Spleen (tissue), 11 donors: ENCODE measurements around the gene JDP2. TPM values are rescaled to one million over a fixed set of nuclear protein-coding genes. Genes with fewer than 3 reads are reported as not detected.

ENCODE experiments used
- DNase-seq: peaks from one replicate; pipeline ENCODE4 v3.0.0-alpha.2; 2020
- H3K27ac ChIP-seq, 8 donors: fragments of 200-600 bp; sonication (generic) in 7 of 8; 1 replicate in 4 of 8; 2 replicates in 4 of 8; pipeline versions ENCODE4 v1.5.0 to v1.8.0; 2016 to 2021; ENCODE audit warnings: inconsistent platforms in 4 of 8, mild to moderate bottlenecking in 4 of 8, moderate library complexity in 1 of 8
- H3K27me3 ChIP-seq, 7 donors: fragments of 200-600 bp; sonication (generic) in 6 of 7; replicated peaks in 1 of 7; 1 replicate in 4 of 7; 2 replicates in 3 of 7; pipeline versions ENCODE4 v1.5.0 to v1.8.0; 2016 to 2021; ENCODE audit warnings: inconsistent platforms in 3 of 7, mild to moderate bottlenecking in 1 of 7
- H3K36me3 ChIP-seq, 6 donors: fragments of 200-600 bp; sonication (generic) in 5 of 6; 1 replicate in 4 of 6; 2 replicates in 2 of 6; pipeline versions ENCODE4 v1.5.0 to v1.8.0; 2016 to 2021; ENCODE audit warnings: inconsistent platforms in 2 of 6
- H3K4me1 ChIP-seq, 6 donors: fragments of 200-600 bp; sonication (generic) in 5 of 6; 1 replicate in 3 of 6; 2 replicates in 3 of 6; pipeline versions ENCODE4 v1.5.0 to v1.8.0; 2016 to 2021; ENCODE audit warnings: inconsistent platforms in 3 of 6
- H3K4me3 ChIP-seq, 8 donors: fragments of 200-600 bp; sonication (generic) in 7 of 8; 1 replicate in 4 of 8; 2 replicates in 4 of 8; pipeline versions ENCODE4 v1.5.0 to v1.8.0; 2016 to 2021; ENCODE audit warnings: inconsistent platforms in 4 of 8, mild to moderate bottlenecking in 4 of 8, moderate library complexity in 2 of 8
- H3K9me3 ChIP-seq, 8 donors: fragments of 200-600 bp; sonication (generic) in 7 of 8; 1 replicate in 4 of 8; 2 replicates in 4 of 8; pipeline versions ENCODE4 v1.5.0 to v1.8.0; 2016 to 2021; ENCODE audit warnings: inconsistent platforms in 4 of 8
- CTCF ChIP-seq, 11 experiments: fragments of 200-600 bp in 7 of 11; fragments of 450-650 bp in 4 of 11; sonication (generic) in 4 of 11; IDR thresholded peaks in 8 of 11; conservative IDR thresholded peaks in 3 of 11; 1 replicate in 7 of 11; 2 replicates in 4 of 11; pipeline versions ENCODE4 v1.4.0 to v1.8.0; 2016 to 2021; ENCODE audit warnings: antibody characterized with exemption in 11 of 11, inconsistent platforms in 4 of 11, mild to moderate bottlenecking in 1 of 11
- POLR2A ChIP-seq, 3 donors: fragments of 450-650 bp; IDR thresholded peaks; one replicate each; pipeline ENCODE4 v1.5.1; 2017; ENCODE audit warnings: antibody characterized with exemption in 3 of 3, mild to moderate bottlenecking in 1 of 3
- POLR2AphosphoS5 ChIP-seq, 3 donors: sonication (generic); formaldehyde crosslinking; IDR thresholded peaks; one replicate each; pipeline ENCODE4 v1.5.1; 2017; ENCODE audit warnings: antibody characterized with exemption in 3 of 3
- WGBS, 5 donors: extraction: QIAGEN DNeasy Blood & Tissue Kit in 3 of 5; methylation state at CpG; one replicate each; pipeline versions ENCODE4 v1.1.5 to v1.1.7; 2013 to 2018; 5-methylcytosine and 5-hydroxymethylcytosine counted together
- intact Hi-C: fragments of 100-400 bp; cut with DNase I; formaldehyde crosslinking; loops from one replicate; pipeline ENCODE4 v1.15.0; 2023; ENCODE audit warnings: low total_unique reads
- polyA plus RNA-seq, 3 donors: library from polyadenylated mRNA; stranded (reverse); fragments of 200-250 nt; gene quantifications; one replicate each; pipeline ENCODE4 v1.2.1, GENCODE V29; 2013
- total RNA-seq, 7 donors: library from RNA; depleted of rRNA in 3 of 7; stranded (reverse); fragments of >200 nt in 3 of 7; fragmentation: NEBNext Ultra II Directional in 4 of 7; extraction: Animal tissue kit (Norgen Biotek cat#: 25700) in 4 of 7; gene quantifications; one replicate each; pipeline versions ENCODE4 v1.1.0 to v1.2.1, GENCODE V29; 2016 to 2021
- donor health status: healthy with polysubstance abuse.
- donor health status: DM: no; HTN: no; CAD: no; lungs with moderate emphysema.
- donor health status: DM: no; HTN: no; CAD: no.
- donor health status: Bipolar disorder and iron deficiency.
- donor health status: healthy.
- donor health status: DM: no; HTN: no; CAD: no.
- donor health status: DM: yes; HTN: yes; CAD: no.

JDP2 gene
- total and polyA plus RNA-seq, 10 donors = 18.2 to 144 (median 91.8) TPM

DNA sequence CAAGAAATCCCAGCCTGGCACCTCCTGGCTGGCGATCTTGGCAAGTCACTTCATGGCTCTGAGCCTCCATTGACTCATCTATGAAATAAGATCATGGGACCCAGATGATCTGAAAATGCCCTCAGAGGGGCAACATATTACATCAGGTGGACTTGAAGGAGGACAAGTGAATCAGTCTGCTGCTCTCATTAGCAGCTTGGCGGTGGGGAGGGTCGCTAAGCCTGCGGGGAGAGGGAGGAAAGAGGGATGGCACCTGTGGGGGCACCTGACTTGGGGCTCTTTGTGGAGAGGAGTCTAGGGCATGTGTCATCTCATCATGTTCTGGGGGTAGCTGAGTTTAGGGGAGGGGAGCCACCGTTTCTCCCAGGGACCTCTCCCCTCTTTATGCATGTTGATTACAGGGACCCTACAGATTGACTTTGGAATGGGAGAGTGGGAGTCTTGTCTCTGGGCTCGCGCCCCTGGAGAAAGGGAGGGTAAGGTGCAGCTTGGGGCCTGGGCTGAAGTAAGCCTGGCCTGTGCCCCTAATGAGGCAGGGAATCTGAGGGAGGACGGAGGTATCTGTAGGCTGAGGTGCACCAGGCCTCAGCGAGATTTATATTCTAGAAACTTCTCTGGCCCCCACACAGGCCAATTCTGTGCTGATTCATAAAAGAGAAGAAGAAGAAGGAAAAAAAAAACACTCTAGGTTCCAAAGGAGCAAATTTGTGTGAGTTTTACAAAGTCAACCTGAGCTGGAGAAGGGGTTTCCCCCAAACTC lies 65.2 kb downstream of the JDP2 start:
- intact Hi-C loops = loop anchor here (5.0 kb wide), 1 partner anchor 186 kb away; no protein-coding TSS in a partner anchor

GRCh38 chr14:75493592-75494087 lies 65.8 kb downstream of the JDP2 start:
- Histone ChIP-seq H3K9me3 (no peaks in the 10 kb centered on the region), H3K4me3 (no peak overlapping the region), H3K36me3 (no peaks in the 10 kb centered on the region), H3K27ac (no peak overlapping the region), H3K4me1 (peaks cover 0 to 31% (median 23%) of the 10 kb centered on the region in 6 donors), H3K27me3 (no peaks in the 10 kb centered on the region)
- no peak for DNase-seq
- intact Hi-C loops = loop anchor here (5.0 kb wide), 1 partner anchor 186 kb away; no protein-coding TSS in a partner anchor
- 61 to 72% (median 64%) methylated on average over 8 of the region's 8 CpGs for WGBS, 5 donors
- TF ChIP-seq POLR2AphosphoS5 (IDR thresholded peaks at IDR 0.05) (no peak), CTCF (IDR thresholded peaks at IDR 0.05 in 8 of 11, conservative IDR thresholded peaks at IDR 0.05 in 3 of 11) (no peak), POLR2A (IDR thresholded peaks at IDR 0.05) (no peak)

More for the DNA sequence above, 65.2 kb downstream of the JDP2 start:
- peaks cover 0 to 38% (median 25%) of the 10 kb centered on the region in 6 donors for H3K4me1 ChIP-seq
- H3K36me3 ChIP-seq = no peaks in the 10 kb centered on the region
- no peaks in the 10 kb centered on the region for H3K9me3 ChIP-seq
- no peak for DNase-seq
- no peak overlapping the region for H3K4me3 ChIP-seq
- 85 to 93% (median 89%) methylated on average over 9 of the region's 9 CpGs for WGBS, 5 donors
- H3K27ac ChIP-seq = no peak overlapping the region
- no peaks in the 10 kb centered on the region for H3K27me3 ChIP-seq
- TF ChIP-seq CTCF (IDR thresholded peaks at IDR 0.05 in 8 of 11, conservative IDR thresholded peaks at IDR 0.05 in 3 of 11) (no peak), POLR2AphosphoS5 (IDR thresholded peaks at IDR 0.05) (no peak), POLR2A (IDR thresholded peaks at IDR 0.05) (no peak)

GRCh38 chr14:75494896-75495295 lies 67.1 kb downstream of the JDP2 start:
- Histone ChIP-seq H3K4me3 (no peak overlapping the region), H3K4me1 (peaks cover 0 to 23% (median 15%) of the 10 kb centered on the region in 6 donors), H3K27ac (no peak overlapping the region), H3K36me3 (no peaks in the 10 kb centered on the region), H3K9me3 (no peaks in the 10 kb centered on the region), H3K27me3 (no peaks in the 10 kb centered on the region)
- no peak for TF ChIP-seq CTCF (IDR thresholded peaks at IDR 0.05 in 8 of 11, conservative IDR thresholded peaks at IDR 0.05 in 3 of 11)
- no peak for TF ChIP-seq POLR2AphosphoS5 (IDR thresholded peaks at IDR 0.05)
- no peak for TF ChIP-seq POLR2A (IDR thresholded peaks at IDR 0.05)
- intact Hi-C loops = loop anchor here (5.0 kb wide), 1 partner anchor 188 kb away; no protein-coding TSS in a partner anchor
- no peak for DNase-seq
- WGBS, 5 donors = 77 to 94% (median 85%) methylated on average over 5 of the region's 5 CpGs

DNA sequence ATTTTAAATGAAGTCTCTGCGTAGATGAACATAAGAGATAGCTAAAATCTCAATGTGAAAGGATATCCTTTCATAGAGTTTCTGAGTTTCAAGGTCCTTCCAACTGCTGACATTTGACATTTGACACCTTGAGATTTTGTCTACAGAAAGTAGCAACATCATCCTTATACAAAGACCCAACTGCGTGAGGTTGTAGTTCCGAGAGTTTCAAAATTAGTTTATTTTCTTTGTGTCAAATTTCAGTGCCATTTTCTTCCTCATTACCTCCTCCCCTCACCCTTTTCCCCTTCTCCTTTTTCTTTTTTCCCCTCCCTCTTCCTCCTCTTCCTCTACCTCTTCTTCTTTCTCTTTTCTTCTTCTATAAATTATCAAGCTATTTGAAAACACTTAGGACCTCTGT lies 67.6 kb downstream of the JDP2 start:
- H3K27me3 ChIP-seq = no peaks in the 10 kb centered on the region
- intact Hi-C loops = no loop called here

More for the DNA sequence above, 67.6 kb downstream of the JDP2 start:
- WGBS, 5 donors = 51 to 73% (median 62%) methylated on average over 3 of the region's 3 CpGs
- Histone ChIP-seq H3K36me3 (no peaks in the 10 kb centered on the region), H3K27ac (no peak overlapping the region), H3K4me3 (no peak overlapping the region), H3K4me1 (peaks cover 0 to 23% (median 15%) of the 10 kb centered on the region in 6 donors), H3K9me3 (no peaks in the 10 kb centered on the region)
- no peak for DNase-seq
- TF ChIP-seq POLR2AphosphoS5 (IDR thresholded peaks at IDR 0.05) (no peak), CTCF (IDR thresholded peaks at IDR 0.05 in 8 of 11, conservative IDR thresholded peaks at IDR 0.05 in 3 of 11) (no peak), POLR2A (IDR thresholded peaks at IDR 0.05) (no peak)
